Body of pancreas (tissue), 4 donors: ENCODE measurements around the gene TENT5A.

Source experiments
- POLR2A ChIP-seq, 3 donors: fragments of 450-650 bp; IDR thresholded peaks; one replicate each; pipeline ENCODE4 v1.6.1; 2016; ENCODE audit warnings: antibody characterized with exemption in 3 of 3, mild to moderate bottlenecking in 2 of 3
- TF ChIP-seq, protein P1 (sequence below), 7 experiments: fragments of 450-650 bp in 4 of 7; fragments of 200-600 bp in 3 of 7; sonication (generic) in 3 of 7; IDR thresholded peaks; one replicate each; pipeline ENCODE4 v1.5.1; 2016 to 2019; ENCODE audit warnings: antibody characterized with exemption in 7 of 7

DNA sequence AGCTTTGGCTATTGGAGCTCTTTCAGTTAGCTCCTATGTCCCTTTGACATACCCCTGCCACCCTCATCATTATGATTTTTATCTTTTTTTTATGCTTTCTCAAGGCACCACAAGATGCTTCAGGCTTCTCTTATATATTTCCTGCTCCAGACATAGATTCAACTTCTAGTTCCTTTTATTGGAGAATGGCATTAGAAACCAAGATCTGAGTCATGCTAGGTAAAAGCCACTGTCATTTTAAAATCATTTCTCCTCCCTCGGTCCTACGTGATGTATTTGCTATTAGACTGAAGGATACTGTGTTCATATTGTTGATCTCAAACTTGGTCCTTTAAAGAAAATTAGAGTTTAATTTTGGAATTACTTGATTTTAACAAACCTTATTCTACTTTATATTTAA is 8.3 kb downstream of the TENT5A start:
- TF ChIP-seq, protein P1, sequence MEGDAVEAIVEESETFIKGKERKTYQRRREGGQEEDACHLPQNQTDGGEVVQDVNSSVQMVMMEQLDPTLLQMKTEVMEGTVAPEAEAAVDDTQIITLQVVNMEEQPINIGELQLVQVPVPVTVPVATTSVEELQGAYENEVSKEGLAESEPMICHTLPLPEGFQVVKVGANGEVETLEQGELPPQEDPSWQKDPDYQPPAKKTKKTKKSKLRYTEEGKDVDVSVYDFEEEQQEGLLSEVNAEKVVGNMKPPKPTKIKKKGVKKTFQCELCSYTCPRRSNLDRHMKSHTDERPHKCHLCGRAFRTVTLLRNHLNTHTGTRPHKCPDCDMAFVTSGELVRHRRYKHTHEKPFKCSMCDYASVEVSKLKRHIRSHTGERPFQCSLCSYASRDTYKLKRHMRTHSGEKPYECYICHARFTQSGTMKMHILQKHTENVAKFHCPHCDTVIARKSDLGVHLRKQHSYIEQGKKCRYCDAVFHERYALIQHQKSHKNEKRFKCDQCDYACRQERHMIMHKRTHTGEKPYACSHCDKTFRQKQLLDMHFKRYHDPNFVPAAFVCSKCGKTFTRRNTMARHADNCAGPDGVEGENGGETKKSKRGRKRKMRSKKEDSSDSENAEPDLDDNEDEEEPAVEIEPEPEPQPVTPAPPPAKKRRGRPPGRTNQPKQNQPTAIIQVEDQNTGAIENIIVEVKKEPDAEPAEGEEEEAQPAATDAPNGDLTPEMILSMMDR (IDR thresholded peaks at IDR 0.05), result no peak
- TF ChIP-seq POLR2A (IDR thresholded peaks at IDR 0.05), result no peak
